ENCODE results near the gene PLEKHA8.

Gene PLEKHA8, protein sequence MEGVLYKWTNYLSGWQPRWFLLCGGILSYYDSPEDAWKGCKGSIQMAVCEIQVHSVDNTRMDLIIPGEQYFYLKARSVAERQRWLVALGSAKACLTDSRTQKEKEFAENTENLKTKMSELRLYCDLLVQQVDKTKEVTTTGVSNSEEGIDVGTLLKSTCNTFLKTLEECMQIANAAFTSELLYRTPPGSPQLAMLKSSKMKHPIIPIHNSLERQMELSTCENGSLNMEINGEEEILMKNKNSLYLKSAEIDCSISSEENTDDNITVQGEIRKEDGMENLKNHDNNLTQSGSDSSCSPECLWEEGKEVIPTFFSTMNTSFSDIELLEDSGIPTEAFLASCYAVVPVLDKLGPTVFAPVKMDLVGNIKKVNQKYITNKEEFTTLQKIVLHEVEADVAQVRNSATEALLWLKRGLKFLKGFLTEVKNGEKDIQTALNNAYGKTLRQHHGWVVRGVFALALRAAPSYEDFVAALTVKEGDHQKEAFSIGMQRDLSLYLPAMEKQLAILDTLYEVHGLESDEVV

DNA sequence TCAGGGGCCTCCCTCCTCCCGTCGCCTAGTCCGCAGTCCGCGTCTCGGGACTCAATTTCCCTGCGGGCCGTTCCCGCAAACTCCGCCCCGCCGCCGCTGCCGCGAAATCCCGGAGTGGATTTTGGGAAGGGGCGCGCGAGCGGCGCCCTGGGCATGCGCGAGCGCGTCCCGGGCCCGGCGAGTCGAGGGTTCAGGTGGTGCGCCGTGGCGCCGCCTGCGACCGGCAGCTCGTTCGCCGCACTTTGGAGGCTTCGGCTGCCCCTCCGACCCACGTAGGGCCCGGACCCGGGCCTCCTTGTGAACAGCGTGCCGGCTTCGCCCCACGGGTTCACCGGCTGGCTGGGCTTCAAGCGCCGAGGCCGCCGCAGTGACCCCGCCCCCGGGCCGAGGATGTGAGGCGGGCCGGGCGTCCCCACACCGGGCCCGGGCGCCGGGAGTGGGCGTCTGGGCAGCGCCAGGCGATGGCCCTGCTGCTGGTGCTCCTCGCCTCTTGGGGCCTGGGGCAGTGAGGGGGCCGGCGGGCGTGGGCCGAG, at the start of gene PLEKHA8:
Gene PLEKHA8, plus strand, starts transcription at position 197 of the 533 bp plus-strand sequence. CDS start 351 bp downstream, outside the sequence.
- Histone ChIP-seq H3K4me3 (ENCODE audit: low read length) (peak within 1 kb of the TSS; percentile 43), H3K27me3 (ENCODE audit: control insufficient read depth, insufficient read depth, low read length) (no peaks in the 10 kb centered on the region), H3K9me3 (ENCODE audit: control insufficient read depth, low read length) (no peaks in the 10 kb centered on the region), H3K4me1 (ENCODE audit: control insufficient read depth, insufficient read depth, low read length) (peaks cover 4% of the 10 kb centered on the region), H3K36me3 (ENCODE audit: control insufficient read depth, insufficient read depth, low read length) (no peaks in the 10 kb centered on the region), H3K9ac (ENCODE audit: low read length) (peak within 1 kb of the TSS; percentile 69)

DNA sequence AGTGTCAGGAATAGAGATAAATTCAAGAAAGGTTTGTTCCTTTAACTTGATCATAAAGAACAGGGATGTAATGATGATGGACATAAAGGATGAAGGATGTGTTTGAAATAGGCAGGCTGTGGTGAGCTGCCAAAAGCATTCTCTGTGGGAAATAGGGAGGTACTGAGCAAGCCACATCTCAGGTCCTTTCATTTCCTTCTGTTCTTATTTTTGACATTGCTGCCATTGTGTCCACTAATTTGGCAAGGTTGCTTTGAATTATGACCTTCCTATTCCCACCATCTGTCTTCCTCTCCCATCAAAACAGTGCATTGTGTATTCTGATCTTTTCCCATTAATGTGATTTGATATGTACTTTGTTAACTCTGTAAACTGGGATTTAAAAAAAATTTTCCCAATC, 48.1 kb upstream of the PLEKHA8 start:
- Histone ChIP-seq H3K9ac (ENCODE audit: low read length) (no peak overlapping the region), H3K36me3 (ENCODE audit: control insufficient read depth, insufficient read depth, low read length) (no peaks in the 10 kb centered on the region), H3K4me1 (ENCODE audit: control insufficient read depth, insufficient read depth, low read length) (peaks cover 3% of the 10 kb centered on the region), H3K27me3 (ENCODE audit: control insufficient read depth, insufficient read depth, low read length) (no peaks in the 10 kb centered on the region), H3K4me3 (ENCODE audit: low read length) (no peak overlapping the region), H3K9me3 (ENCODE audit: control insufficient read depth, low read length) (no peaks in the 10 kb centered on the region)

- no peaks in the 10 kb centered on the region for H3K9me3 ChIP-seq (ENCODE audit: control insufficient read depth, low read length)
- H3K4me3 ChIP-seq (ENCODE audit: low read length): no peak overlapping the region
- no peaks in the 10 kb centered on the region for H3K27me3 ChIP-seq (ENCODE audit: control insufficient read depth, insufficient read depth, low read length)
- no peak overlapping the region for H3K9ac ChIP-seq (ENCODE audit: low read length)
- no peaks in the 10 kb centered on the region for H3K36me3 ChIP-seq (ENCODE audit: control insufficient read depth, insufficient read depth, low read length)
- H3K4me1 ChIP-seq (ENCODE audit: control insufficient read depth, insufficient read depth, low read length): peaks cover 19% of the 10 kb centered on the region
These were observed 41.1 kb upstream of the PLEKHA8 start for GRCh38 chr7:29987083-29987482.

GRCh38 chr7:29987811-29988317, 40.3 kb upstream of the PLEKHA8 start:
- Histone ChIP-seq H3K4me1 (ENCODE audit: control insufficient read depth, insufficient read depth, low read length) (peaks cover 19% of the 10 kb centered on the region), H3K27me3 (ENCODE audit: control insufficient read depth, insufficient read depth, low read length) (no peaks in the 10 kb centered on the region), H3K4me3 (ENCODE audit: low read length) (no peak overlapping the region), H3K9me3 (ENCODE audit: control insufficient read depth, low read length) (no peaks in the 10 kb centered on the region), H3K9ac (ENCODE audit: low read length) (no peak overlapping the region), H3K36me3 (ENCODE audit: control insufficient read depth, insufficient read depth, low read length) (no peaks in the 10 kb centered on the region)

DNA sequence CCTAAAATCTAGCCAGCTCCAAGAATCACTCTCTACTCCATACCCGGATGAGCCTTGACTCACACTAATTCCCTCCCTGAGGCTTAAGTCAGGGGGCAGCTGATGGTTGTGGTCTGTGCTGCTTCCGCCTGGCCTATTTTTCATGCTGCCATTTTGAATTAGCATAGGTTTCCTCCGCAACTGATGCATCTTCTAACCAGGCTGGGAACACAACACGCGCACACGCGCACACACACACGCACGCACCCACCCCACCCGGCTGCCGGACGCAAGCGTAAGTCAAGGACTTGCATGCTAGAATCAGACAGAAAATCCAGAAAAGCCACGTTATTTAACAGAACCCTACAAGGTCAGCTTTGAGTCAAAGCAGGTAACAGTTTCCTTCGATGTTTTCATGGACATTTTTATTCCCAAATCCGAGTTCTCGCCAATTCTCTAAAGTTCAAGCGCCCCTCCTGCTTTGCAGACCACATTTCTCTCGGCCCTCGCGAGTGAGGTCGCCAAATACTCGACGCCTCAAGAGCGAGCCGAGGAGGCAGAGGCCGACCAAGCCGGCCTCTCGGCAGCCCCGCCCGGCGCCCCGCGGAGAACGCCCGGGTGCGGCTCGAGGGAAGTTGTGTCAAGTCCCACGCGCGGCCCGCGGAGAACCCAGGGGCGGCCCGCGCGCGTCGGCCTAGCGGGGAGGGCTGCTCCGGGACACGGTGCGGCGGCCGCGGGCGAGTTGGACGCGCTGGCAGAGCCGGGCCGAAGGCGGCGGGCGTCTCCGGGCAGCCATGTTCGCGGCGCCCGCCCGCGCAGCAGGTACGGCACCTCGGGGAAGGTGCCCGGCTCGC, 39.6 kb upstream of the PLEKHA8 start:
- no peaks in the 10 kb centered on the region for H3K36me3 ChIP-seq (ENCODE audit: control insufficient read depth, insufficient read depth, low read length)
- H3K4me3 ChIP-seq (ENCODE audit: low read length): peak overlapping the region; percentile 80
- no peaks in the 10 kb centered on the region for H3K9me3 ChIP-seq (ENCODE audit: control insufficient read depth, low read length)
- H3K9ac ChIP-seq (ENCODE audit: low read length): peak overlapping the region; percentile 89
- no peaks in the 10 kb centered on the region for H3K27me3 ChIP-seq (ENCODE audit: control insufficient read depth, insufficient read depth, low read length)
- H3K4me1 ChIP-seq (ENCODE audit: control insufficient read depth, insufficient read depth, low read length): peaks cover 19% of the 10 kb centered on the region

DNA sequence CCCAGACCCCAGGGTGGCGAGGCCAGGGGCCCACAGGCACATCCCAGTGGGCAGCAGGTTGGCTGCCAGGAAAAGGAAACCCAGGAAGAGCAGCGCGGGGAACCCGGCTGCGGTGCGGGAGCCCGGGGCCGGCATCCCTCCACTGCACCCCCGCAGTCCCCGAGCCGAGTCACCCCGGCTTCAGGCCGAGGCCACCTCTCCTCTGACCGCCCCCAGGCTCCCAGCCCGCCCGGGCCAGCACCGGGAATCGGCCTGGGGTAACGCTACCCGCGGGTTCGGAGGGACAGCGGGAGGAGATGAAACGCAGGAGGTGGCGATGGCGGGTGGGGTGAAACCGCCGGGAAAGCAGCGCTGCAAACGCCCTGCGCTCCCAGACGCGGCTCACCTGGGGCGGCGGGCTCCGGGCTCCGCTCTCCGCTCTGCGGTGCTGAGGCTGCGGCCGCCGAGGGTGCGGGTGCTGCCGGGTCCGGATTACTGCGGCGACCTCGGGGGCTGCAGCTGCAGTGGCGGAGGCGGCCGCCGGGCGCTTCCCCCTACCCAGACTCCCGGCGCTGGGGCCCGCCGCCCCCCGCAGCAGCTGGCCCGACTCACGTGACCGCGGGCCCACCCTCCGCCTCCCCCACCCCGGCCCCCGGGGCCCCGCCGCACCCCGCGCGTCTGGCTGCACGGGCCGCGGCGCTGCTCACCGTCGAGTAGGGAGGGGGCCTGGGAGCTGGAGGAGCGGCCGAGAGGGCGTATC, 38.8 kb upstream of the PLEKHA8 start, which contains the start of gene SCRN1:
Gene SCRN1, minus strand, starts transcription at position 545 of the 739 bp plus-strand sequence. CDS start 20,734 bp downstream, outside the sequence.
- H3K4me1 ChIP-seq (ENCODE audit: control insufficient read depth, insufficient read depth, low read length): peaks cover 19% of the 10 kb centered on the region
- no peaks in the 10 kb centered on the region for H3K9me3 ChIP-seq (ENCODE audit: control insufficient read depth, low read length)
- no peaks in the 10 kb centered on the region for H3K36me3 ChIP-seq (ENCODE audit: control insufficient read depth, insufficient read depth, low read length)
- peak within 1 kb of the TSS; percentile 80 for H3K4me3 ChIP-seq (ENCODE audit: low read length)
- H3K9ac ChIP-seq (ENCODE audit: low read length): peak within 1 kb of the TSS; percentile 89
- H3K27me3 ChIP-seq (ENCODE audit: control insufficient read depth, insufficient read depth, low read length): no peaks in the 10 kb centered on the region

DNA sequence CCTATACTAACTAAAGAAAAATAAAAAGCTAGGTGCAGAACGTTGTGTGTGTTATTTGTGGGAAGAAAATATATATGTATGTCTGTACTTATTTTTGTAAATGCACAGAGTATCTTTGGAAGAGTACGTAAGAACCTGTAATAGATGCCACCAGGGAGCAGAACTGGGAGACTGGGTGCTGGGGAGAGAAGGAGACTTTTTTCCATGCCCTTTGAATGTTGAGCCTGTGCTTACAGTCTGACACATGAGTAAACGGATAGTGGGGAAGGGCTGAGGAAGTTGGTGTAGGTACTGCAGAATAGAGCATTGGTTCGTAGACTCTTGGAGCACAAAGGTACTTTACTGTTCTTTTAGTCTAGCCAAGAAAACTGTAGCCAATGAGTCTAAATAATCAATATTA, 37.3 kb upstream of the PLEKHA8 start:
- Histone ChIP-seq H3K9ac (ENCODE audit: low read length) (no peak overlapping the region), H3K4me3 (ENCODE audit: low read length) (no peak overlapping the region), H3K36me3 (ENCODE audit: control insufficient read depth, insufficient read depth, low read length) (no peaks in the 10 kb centered on the region), H3K9me3 (ENCODE audit: control insufficient read depth, low read length) (no peaks in the 10 kb centered on the region), H3K4me1 (ENCODE audit: control insufficient read depth, insufficient read depth, low read length) (peaks cover 19% of the 10 kb centered on the region), H3K27me3 (ENCODE audit: control insufficient read depth, insufficient read depth, low read length) (no peaks in the 10 kb centered on the region)

DNA sequence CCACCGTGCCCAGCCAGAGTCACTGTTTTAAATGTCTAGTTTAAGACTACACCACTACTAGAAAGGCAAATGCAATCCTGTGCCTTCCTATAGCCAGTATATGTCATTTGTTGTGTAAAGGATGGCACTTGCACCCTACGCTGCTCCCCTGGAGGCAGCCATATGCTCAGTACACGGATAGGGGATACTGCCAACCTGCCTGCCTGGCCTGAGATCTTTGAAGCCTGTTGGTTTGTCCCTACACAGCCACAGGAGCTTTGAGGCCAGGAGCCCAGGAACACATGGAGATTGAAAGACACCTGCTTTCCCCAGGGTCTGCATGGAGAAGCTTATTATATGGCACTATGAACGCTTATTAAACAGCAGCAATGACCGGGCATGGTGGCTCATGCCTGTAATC, 36.3 kb upstream of the PLEKHA8 start:
- no peak overlapping the region for H3K9ac ChIP-seq (ENCODE audit: low read length)
- no peaks in the 10 kb centered on the region for H3K36me3 ChIP-seq (ENCODE audit: control insufficient read depth, insufficient read depth, low read length)
- no peak overlapping the region for H3K4me3 ChIP-seq (ENCODE audit: low read length)
- no peaks in the 10 kb centered on the region for H3K27me3 ChIP-seq (ENCODE audit: control insufficient read depth, insufficient read depth, low read length)
- peaks cover 17% of the 10 kb centered on the region for H3K4me1 ChIP-seq (ENCODE audit: control insufficient read depth, insufficient read depth, low read length)
- H3K9me3 ChIP-seq (ENCODE audit: control insufficient read depth, low read length): no peaks in the 10 kb centered on the region

DNA sequence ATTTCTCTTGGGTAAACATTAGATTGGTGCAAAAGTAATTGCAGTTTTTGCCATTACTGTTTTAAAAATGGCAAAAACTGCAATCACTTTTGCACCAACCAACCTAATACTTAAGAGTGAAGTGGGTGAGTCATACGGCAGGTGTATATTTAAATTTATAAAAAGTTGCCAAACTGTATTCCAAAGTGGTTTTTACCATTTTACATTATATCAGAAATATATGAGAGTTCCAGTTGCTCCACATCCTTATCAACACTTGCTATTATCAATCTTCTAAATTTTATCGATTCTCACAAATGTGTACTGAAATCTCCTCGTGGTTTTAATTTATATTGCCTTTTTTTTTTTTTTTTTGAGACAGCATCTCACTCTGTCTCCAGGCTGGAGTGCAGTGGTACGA, 35.1 kb upstream of the PLEKHA8 start:
- Histone ChIP-seq H3K9me3 (ENCODE audit: control insufficient read depth, low read length) (no peaks in the 10 kb centered on the region), H3K27me3 (ENCODE audit: control insufficient read depth, insufficient read depth, low read length) (no peaks in the 10 kb centered on the region), H3K4me3 (ENCODE audit: low read length) (no peak overlapping the region), H3K4me1 (ENCODE audit: control insufficient read depth, insufficient read depth, low read length) (peaks cover 5% of the 10 kb centered on the region), H3K9ac (ENCODE audit: low read length) (no peak overlapping the region), H3K36me3 (ENCODE audit: control insufficient read depth, insufficient read depth, low read length) (no peaks in the 10 kb centered on the region)

- H3K27me3 ChIP-seq (ENCODE audit: control insufficient read depth, insufficient read depth, low read length): no peaks in the 10 kb centered on the region
These were observed 32.6 kb upstream of the PLEKHA8 start for GRCh38 chr7:29995652-29996051.

DNA sequence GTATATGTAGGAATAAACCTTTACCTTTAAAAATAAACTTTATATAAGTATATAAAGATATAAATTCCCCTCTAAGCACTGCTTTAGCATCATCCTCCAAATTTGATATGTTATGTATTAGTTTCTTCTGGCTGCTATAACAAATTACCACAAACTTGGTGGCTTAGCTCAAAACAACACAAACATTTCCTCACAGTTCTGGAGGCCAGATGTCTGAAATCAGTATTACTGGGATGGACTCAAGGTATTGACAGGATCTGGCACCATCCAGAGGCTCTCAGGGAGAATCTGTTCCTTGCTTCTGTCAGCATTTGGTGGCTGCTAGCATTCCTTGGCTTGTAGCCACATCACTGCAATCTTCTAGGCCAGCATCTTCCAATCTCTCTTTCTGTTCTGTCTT, 31.9 kb upstream of the PLEKHA8 start:
- Histone ChIP-seq H3K9me3 (ENCODE audit: control insufficient read depth, low read length) (no peaks in the 10 kb centered on the region), H3K36me3 (ENCODE audit: control insufficient read depth, insufficient read depth, low read length) (no peaks in the 10 kb centered on the region), H3K4me3 (ENCODE audit: low read length) (no peak overlapping the region), H3K9ac (ENCODE audit: low read length) (no peak overlapping the region), H3K4me1 (ENCODE audit: control insufficient read depth, insufficient read depth, low read length) (no peaks in the 10 kb centered on the region), H3K27me3 (ENCODE audit: control insufficient read depth, insufficient read depth, low read length) (no peaks in the 10 kb centered on the region)

More at GRCh38 chr7:29995652-29996051, 32.6 kb upstream of the PLEKHA8 start:
- Histone ChIP-seq H3K36me3 (ENCODE audit: control insufficient read depth, insufficient read depth, low read length) (no peaks in the 10 kb centered on the region), H3K9me3 (ENCODE audit: control insufficient read depth, low read length) (no peaks in the 10 kb centered on the region), H3K4me3 (ENCODE audit: low read length) (no peak overlapping the region), H3K9ac (ENCODE audit: low read length) (no peak overlapping the region), H3K4me1 (ENCODE audit: control insufficient read depth, insufficient read depth, low read length) (no peaks in the 10 kb centered on the region)
